NCI-H2029 treated with DMSO at 0.1 percent for 48 hours (cell line): ENCODE results near the gene BRINP3.
"Not testable (repeated sequence)": the region's sequence is repeated elsewhere in the genome, so short reads cannot be mapped to it uniquely, and the experiment has no call there.

ENCODE experiments used
- DNase-seq: peaks from one replicate; lab custom pipeline; 2025; lab: John Stamatoyannopoulos, UW

The BRINP3 gene

DNA sequence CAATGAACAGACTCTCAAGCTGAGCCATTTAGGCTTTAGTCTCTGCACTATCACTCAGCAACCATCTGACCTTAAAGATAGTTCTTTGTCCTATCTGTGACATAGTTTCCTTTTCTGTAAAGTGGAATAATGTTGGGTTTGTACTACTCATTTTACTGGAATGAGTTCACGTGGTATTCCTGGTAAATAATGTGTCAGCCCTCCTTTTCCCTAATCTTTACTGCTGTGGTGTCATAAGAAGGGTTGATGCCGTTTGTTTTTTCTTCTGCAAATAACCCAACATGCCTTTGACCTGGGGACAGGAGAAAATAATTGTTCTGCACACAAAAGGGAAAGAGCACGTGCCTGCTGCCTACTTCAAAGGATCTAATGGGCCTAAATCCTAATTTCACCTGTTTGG lies 297.8 kb downstream of the BRINP3 start:
- DNase-seq = no peak

DNA sequence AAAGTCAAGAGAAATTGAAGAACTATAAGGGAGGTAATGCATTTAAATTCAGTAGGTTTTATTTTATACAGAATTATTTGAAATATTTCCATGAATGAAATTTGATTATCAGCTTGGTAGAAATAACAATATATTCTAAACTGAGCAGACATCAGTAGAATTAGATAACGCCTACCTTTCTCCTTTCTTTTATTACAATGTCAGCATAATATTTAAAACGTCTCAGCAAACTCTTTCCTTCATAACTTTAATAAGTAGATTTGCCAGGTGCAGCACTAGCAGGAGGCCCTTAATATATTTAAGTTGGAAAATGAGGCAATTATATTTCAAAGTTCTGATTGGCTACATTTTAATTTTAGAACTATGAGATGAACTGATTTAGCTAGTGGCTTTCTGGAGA lies 298.8 kb downstream of the BRINP3 start:
- DNase-seq = no peak

DNA sequence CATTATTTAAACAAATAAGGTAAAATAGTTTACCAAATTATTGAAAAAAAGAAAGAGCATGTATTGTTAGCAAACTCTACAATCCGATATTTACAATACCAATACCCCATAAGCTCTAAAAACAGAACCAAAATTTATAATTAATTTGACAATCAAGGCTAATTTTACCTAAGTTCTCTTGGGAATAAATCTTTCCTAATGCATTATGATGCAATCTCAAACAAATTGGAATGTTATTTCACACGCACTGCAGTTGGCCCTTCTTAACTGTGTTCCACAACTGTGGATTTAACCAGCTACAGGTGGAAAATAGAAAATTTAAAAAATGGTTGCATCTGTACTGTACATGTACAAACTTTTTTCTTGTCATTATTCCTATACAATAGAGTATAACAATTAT lies 300.1 kb downstream of the BRINP3 start:
- no peak for DNase-seq

DNA sequence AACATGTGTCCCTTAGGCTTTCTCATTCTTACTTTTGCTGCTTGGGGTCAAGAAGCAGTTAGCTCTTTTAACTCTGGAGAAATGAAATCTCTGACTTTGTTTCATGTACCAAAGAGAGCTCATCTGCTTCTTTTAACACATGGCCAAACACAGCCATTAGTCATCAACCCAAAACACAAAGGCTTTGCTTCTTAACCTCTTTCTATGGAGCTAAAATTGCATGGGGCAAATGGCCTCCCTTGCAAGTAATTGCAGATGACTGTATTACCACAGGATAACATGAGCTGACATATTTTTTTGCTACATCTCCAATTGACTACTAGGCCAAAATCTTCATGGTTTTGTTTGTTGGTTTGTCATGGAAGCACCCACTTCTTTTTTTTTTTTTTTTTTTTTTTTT lies 300.9 kb downstream of the BRINP3 start:
- DNase-seq = no peak

DNA sequence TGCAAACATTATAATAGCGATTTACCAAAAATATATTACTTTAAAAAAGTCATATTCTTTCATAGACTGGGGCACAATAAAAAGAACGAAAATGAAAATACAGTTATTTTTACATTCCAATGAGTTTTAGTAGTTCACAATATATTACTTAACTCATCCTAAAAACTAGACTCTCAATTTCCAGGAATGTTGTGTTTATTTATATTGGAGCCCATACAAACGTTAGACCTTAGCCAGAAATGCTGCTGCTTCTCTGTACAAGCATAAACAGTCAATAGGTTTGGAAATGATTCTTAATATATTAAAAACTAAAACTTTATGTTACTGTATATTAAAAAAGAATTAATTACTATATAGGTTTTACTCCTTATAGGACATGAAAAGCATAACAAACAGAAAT lies 302.3 kb downstream of the BRINP3 start:
- DNase-seq = no peak

DNA sequence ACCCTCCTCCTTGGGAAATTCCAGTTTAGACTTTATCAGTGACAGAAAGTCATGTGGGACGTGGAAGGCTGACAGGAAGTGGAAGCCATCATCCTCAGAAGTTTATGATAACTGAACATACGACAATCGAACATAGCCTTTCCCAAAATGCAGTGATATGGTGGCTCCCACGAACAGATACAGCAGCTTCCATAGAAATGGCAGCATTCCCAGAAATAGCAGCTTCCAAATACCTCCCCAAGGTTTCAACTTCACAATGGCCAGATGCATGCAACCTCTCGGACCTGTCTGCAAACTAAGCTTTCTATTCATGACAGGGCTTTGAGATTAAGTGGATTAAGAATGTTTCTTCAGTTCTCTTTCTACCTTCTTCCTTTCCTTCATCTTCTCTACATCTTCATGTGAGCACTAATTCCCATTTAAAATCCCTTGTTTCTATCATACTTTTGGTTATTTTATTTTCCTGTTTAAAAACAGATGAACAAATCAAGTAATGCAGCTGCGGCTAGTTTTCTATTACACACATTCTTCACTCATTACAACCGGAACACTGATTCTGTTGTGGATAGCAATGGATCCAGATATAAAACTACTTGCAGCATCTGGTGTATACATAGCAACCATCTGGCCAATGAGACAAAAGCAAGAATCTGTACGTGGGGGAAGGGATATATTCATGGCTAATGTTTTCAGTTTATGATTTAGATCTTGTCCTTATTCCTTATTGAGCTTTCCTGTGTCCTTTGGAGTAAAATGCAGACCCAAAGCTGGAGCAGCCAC lies 304.8 kb downstream of the BRINP3 start:
- no peak for DNase-seq

DNA sequence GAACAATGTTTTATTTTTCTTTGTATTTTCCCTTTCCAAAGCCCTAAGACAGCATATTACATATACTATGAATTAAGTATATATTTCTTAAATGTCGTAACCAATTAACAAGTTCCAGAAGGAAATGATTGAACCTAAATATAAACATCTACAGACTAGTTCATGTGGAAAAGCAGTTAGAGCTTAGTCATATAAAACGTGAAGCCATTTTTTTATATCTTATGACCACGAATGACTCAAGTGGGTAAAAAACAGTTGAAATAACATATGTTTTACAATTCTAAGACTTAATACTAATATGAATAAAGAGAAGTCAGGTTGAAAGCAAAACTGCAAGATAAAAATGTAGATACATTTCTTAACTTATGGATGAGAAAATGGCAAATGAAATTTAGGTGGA lies 307.3 kb downstream of the BRINP3 start:
- no peak for DNase-seq

DNA sequence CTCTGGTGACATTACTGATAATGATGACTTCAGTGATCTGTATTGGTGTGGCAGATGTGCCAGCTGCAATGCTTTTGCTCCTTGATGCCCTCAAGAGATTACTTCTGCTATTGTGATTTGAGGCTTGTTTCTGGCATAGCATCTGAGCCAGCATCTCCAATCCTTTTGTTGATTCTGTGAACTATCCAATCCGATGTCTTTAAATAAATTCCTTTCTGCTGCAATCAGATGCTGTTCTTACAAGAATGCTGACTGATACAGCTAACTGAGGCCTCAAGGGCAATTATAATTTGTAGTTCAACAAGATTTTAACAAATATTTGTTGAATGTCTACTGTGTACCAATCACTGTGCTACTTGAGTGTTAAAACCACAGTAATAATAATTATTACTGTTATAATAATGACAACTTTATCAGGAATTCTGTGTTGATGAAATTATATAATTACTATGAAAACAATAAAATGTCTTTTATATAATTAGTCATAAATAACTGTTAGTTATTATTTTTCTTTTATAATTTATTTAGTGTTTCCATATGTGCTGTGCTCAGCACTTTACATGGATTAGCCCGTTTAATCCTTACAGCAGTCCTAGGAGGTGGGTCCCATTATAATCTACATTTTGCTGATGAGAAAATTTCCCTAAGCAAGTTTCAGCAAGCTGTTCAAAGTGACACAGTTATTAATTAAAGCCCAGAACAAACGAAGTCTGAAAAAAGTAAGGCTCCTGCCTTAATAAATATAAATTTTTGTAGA lies 308.2 kb downstream of the BRINP3 start:
- no peak for DNase-seq

DNA sequence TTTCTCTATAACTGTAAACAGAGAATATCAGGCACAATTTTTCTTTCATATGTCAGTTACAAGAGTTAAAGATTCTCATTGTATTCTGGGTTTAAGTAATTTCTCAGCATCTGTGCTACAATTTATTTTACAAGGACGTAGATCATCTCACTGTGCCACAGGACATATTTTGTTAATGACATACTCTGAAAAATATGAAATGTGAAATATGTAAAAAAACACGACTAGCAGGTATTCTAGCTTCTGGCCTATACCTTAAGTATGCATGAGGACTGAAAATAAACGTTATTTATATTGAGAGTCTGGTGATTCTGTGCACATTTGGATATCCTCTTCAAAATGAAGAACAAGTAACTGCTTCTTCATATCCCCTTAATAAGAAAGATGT lies 308.8 kb downstream of the BRINP3 start:
- no peak for DNase-seq

DNA sequence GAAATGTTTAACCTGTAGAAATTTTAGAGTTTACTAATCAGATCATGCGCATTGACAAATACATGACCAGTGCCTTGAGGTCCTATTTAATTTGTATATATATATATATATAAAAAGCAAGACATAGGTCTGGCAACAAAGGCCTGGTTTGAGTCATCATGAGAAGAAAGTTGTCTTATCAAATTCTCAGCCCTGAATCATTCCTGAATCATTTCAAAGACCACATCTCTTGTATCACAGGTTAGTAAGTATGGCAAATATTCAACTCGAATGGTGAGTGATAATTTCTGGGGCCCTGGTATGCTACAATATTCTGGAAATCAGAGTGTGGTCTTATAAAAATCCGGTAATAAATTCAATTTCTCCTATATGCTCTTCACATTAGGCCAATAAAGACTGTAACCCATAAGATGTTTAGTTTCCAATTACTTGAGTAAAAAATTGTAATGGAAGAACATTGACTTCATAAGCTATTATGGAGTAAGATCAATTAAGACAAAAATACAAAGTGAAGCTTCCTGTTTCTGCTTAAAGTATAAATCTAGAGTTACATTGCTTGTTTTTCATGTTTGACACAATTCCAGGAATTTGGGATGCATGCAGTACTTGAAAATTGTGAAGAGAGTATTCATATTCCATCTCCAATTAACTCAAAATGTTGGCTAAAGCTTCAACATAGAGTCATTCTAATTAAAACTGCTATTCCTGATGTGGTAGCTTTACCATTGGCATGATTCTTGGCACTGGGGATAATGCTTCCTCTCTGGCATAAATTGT lies 309.4 kb downstream of the BRINP3 start:
- DNase-seq = no peak

DNA sequence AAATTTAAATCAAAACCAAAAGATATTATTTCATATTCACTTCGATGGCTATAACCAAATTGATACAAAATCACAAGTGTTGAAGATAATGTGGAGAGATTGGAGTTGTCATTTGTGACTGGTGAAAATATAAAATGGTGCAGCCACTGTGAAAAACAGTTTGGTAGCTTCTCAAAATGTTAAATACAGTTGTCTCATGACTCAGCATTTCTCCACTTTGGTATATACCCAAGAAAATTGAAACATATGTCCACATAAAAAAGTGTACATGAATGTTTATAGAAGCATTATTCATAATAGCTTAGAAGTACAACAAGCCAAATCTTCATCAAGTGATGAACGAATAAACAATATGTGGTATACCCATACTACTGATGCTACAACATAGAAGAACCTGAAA lies 318.5 kb downstream of the BRINP3 start:
- no peak for DNase-seq

DNA sequence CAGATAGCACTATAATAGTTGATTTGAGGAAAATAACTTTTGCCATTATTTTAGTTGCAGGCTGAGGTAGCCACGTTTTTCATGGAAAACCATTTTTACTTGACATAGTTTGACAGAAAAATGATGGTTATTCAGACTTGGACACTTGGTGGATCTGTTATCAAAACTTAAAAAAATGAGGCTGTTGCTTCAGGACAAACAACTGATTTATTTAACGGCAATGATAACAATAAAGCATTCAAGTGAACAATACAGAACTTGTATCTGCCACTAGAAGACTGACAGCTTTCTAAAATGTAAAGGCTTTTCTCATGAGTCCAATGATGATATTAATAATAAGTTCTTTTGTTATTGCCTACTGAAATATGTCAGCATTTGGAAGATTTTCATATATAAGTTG lies 322.9 kb downstream of the BRINP3 start:
- no peak for DNase-seq

DNA sequence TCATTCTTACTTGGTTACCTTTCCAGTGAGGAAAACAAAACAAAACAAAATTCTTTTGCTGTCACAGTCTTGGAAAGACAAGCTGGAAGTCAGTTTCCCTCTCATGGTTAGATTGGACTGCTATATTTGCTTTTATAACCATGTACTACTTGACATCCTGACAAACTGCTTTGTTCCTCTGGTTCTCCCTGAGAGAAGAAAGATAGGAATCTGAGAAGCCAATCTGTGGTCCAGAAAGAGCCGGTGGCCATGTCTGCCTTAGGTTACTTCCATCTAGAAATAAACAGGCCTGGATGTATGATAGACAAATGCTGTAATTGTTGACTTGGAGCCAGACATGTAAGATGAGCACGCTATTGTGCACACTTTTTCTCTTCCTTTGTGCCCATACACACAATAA lies 330.0 kb downstream of the BRINP3 start:
- no peak for DNase-seq

DNA sequence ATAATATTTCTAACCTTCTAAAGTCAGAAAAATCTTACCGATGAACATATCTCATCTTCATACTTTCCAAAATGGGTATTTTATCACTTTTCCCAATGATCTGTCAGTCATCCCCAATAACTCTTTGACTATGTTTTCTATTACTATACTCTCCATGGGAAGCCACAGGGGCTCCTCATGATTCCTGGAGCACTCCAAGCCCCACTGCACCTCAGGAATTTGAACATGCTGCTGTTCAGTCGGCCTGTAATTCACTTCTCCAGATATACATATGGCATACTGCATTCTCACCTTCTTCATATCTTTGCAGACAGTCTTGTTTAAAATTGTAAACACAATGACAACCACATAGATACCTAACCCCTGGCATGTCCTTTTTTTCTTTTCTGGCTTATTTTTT lies 333.0 kb downstream of the BRINP3 start:
- no peak for DNase-seq

DNA sequence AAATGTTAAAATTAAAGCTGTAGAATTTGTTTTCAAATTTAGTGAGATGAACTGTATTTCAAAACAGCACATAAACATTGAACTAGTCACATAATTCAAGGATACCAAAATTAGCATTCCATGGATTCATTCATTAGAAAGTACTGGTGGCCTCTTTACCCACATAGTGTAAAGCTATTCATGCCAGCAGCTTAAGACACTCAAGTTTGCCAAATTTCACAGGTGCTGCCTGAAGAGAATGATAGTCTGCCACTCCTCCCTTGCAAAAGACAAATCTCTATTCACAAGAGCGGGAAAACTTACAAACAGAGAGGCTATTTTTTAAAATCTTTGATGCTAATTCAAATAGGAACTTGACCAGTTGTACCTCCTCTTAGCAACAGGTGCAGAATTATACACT lies 337.0 kb downstream of the BRINP3 start:
- DNase-seq = no peak

DNA sequence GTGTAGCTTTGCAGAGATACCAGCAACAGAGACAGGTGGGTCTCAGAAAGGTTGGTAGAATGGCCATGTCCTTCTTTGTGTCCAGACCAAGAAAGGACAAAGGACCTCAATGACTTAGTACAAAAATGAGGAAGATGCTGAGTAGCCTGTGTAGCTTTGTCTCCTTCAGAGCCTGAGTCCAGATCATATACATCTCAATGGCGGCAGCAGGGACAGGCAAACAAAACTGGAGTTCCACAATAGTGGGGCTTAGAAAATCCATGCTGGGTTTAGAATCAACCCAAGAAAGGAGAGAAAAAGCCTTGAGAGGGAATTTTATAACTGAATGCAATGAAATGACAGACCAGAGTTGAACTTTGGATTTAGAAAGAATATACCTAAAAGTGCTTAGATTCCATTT lies 339.0 kb downstream of the BRINP3 start:
- DNase-seq = no peak

DNA sequence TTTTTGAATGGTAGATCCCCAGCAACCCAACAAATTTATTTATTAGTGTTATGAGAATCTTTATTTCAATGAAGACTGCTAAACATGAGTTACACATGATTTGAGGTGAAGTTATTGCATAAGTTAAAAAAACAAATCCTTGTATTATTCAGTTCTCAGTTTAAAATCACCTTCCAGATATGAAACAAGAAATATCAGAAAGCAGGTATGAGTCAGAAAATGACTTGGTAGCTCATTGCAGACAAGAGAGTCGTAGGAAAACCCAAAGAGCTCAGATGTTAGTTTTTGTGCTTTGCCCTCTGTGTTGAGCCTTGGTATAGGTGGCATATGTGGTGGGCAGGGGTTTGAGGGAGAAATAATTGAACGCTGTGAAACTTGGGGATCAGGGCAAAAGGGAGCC lies 339.4 kb downstream of the BRINP3 start:
- no peak for DNase-seq

DNA sequence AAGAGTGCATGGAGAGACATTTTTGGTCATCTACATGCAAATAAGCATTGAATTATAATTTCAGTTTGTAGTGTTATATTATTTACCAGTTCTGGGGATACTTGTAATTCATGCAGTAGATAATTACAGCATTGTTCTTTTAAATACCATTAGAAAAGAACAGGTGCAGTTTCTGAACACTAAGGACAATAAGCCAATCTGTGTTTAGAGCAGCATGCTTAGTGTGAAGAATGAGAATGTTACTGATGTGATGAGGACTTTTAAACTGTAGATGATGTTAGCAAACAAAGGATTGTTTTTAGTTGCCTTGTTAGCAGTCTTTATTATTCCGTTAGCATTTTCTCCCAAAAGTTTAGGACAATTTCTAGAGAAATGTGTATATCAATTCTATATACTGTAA lies 348.3 kb downstream of the BRINP3 start:
- no peak for DNase-seq

DNA sequence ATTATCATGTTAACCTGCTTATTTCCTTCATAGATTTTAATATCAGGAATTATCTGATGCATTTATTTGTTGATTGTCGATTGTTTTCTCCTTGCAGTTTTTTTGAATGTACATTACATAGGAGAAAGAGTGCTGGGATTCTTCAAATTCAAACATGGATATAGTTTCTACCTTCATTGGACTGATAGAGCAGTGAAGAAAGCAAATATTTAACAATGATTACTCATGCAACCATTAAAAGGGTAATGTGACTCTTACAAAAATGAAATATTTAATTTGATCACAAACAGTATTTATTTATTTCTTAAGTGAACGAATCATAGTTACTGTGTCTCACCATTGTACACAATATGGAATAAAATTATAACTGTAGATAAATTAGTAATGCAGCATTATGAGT lies 350.9 kb downstream of the BRINP3 start:
- DNase-seq = no peak

DNA sequence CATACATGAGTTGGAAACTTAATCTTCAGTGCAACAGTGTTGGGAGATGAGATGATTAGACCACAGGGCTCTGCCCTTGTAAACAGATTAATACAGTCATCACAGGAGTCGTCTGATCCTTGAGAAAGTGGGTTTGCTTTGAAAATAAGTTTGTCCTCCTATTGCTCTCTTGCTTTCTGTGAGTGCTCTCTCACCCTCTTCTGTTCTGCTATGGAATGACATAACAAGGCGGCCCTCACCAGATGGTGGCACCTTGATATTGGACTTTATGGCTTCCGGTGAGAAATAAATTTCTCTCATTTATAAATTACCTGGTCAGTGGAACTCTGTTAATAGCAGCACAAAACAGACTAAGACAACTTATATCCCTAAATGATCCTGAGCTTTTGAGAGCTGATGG lies 353.6 kb downstream of the BRINP3 start:
- DNase-seq = no peak

DNA sequence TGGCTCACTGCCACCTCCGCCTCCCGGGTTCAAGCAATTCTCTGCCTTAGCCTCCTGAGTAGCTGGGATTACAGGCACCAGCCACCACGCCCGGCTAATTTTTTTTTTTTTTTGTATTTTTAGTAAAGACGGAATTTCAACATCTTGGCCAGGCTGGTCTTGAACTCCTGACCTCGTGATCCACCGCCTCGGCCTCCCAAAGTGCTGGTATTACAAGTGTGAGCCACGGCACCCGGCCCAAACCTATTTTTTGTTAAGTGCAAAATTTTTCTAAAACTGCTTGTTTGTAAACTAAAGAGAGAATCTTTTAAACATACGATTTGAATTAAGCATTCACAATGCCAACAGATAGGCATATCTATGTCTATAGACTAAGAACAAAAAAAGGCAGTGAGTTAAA lies 357.1 kb downstream of the BRINP3 start:
- DNase-seq = not testable (repeated sequence)

DNA sequence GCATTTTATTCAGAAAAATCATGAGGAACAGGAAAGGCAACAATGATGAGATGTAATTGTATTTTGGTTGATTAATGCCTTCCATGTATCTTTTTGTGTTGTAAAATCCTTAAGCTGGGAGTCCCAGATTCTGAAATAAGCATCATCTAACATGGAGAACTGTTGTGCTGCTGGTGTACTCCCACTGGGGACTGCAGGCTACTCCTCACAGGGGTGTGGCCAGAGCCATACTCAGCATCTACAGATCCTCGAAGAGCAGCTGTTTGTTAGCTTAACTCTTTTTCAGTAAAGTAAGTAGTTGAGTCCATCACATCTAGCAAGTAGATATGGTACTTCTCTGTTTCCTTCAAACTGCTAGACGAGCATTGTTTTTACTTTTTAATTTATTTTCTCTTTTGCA lies 358.0 kb downstream of the BRINP3 start:
- DNase-seq = no peak

DNA sequence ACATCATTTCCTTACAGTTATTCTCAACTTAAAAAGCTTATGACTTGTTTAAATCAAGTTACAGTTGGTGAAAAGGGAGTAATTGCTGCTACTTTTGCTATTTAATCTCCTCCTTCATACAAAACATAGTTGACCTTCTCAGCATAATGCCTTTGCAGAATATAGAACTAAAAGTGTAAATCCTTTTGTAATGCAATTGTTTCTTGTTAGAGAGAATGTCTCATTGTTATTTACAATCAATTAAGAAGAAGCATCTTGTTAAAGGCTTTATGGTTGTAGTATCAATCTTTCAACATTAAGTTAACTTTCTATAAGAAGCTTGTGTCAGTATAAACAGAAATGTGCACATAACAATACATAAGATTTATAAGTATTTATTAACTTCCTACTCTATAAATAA lies 360.7 kb downstream of the BRINP3 start:
- no peak for DNase-seq
